Measurements from ENCODE around the gene GNG13. TPM values are rescaled to one million over a fixed set of nuclear protein-coding genes. Genes with fewer than 3 reads are reported as not detected.
A peak's percentile ranks its signal among the peaks of the same experiment; 100 is the strongest.
"Not testable (repeated sequence)": the region's sequence is repeated elsewhere in the genome, so short reads cannot be mapped to it uniquely, and the experiment has no call there.

The GNG13 gene
- total RNA-seq, 1 donor from 2014 or later: not detected

- no peak for DNase-seq
- H3K36me3 ChIP-seq: no peaks in the 10 kb centered on the region
- ATAC-seq: no peak
- peaks cover 11% of the 10 kb centered on the region for H3K27me3 ChIP-seq
- H3K9me3 ChIP-seq: peaks cover 7% of the 10 kb centered on the region
- no peak overlapping the region for H3K4me3 ChIP-seq
- H3K4me1 ChIP-seq: no peaks in the 10 kb centered on the region
- intact Hi-C loops (cut with DNase I): no loop called here
- TF ChIP-seq CTCF (IDR thresholded peaks at IDR 0.05): no peak
- H3K27ac ChIP-seq: no peak overlapping the region
These were observed 40.3 kb upstream of the GNG13 start for GRCh38 chr16:840561-841454.

GRCh38 chr16:839643-840408 lies 39.3 kb upstream of the GNG13 start:
- Histone ChIP-seq H3K27me3 (peaks cover 11% of the 10 kb centered on the region), H3K4me1 (no peaks in the 10 kb centered on the region), H3K9me3 (peaks cover 7% of the 10 kb centered on the region), H3K27ac (no peak overlapping the region), H3K4me3 (no peak overlapping the region), H3K36me3 (no peaks in the 10 kb centered on the region)
- ATAC-seq (peak; percentile 3), DNase-seq (no peak)
- no peak for TF ChIP-seq CTCF (IDR thresholded peaks at IDR 0.05)
- intact Hi-C loops (cut with DNase I): no loop called here

GRCh38 chr16:838741-839140 lies 38.2 kb upstream of the GNG13 start:
- H3K4me1 ChIP-seq: no peaks in the 10 kb centered on the region
- no peak overlapping the region for H3K4me3 ChIP-seq
- peaks cover 11% of the 10 kb centered on the region for H3K27me3 ChIP-seq
- intact Hi-C loops (cut with DNase I): no loop called here
- ATAC-seq (no peak), DNase-seq (no peak)
- H3K27ac ChIP-seq: no peak overlapping the region
- no peak for TF ChIP-seq CTCF (IDR thresholded peaks at IDR 0.05)
- H3K9me3 ChIP-seq: peaks cover 7% of the 10 kb centered on the region
- no peaks in the 10 kb centered on the region for H3K36me3 ChIP-seq

GRCh38 chr16:836822-837221 lies 36.3 kb upstream of the GNG13 start:
- H3K27ac ChIP-seq; H3K4me3 ChIP-seq; H3K9me3 ChIP-seq; DNase-seq; ATAC-seq; H3K4me1 ChIP-seq; H3K36me3 ChIP-seq; intact Hi-C loops (cut with DNase I): not testable (repeated sequence)
- H3K27me3 ChIP-seq: peaks cover 11% of the 10 kb centered on the region

- no peak for TF ChIP-seq CTCF (IDR thresholded peaks at IDR 0.05)
- H3K36me3 ChIP-seq: no peaks in the 10 kb centered on the region
- H3K9me3 ChIP-seq: peaks cover 7% of the 10 kb centered on the region
- intact Hi-C loops (cut with DNase I): no loop called here
- no peak overlapping the region for H3K27ac ChIP-seq
- H3K4me1 ChIP-seq: no peaks in the 10 kb centered on the region
- peaks cover 5% of the 10 kb centered on the region for H3K27me3 ChIP-seq
- DNase-seq: no peak
- H3K4me3 ChIP-seq: no peak overlapping the region
- no peak for ATAC-seq
These were observed 35.7 kb upstream of the GNG13 start for GRCh38 chr16:836221-836620.

GRCh38 chr16:835373-835772 lies 34.8 kb upstream of the GNG13 start:
- Histone ChIP-seq H3K4me3 (no peak overlapping the region), H3K4me1 (no peaks in the 10 kb centered on the region), H3K27ac (no peak overlapping the region), H3K9me3 (peaks cover 7% of the 10 kb centered on the region), H3K27me3 (no peaks in the 10 kb centered on the region), H3K36me3 (no peaks in the 10 kb centered on the region)
- intact Hi-C loops (cut with DNase I): no loop called here
- ATAC-seq (no peak), DNase-seq (no peak)
- no peak for TF ChIP-seq CTCF (IDR thresholded peaks at IDR 0.05)
